ENCODE data around the gene CASP5.
"Not testable (repeated sequence)": the region's sequence is repeated elsewhere in the genome, so short reads cannot be mapped to it uniquely, and the experiment has no call there.

DNA sequence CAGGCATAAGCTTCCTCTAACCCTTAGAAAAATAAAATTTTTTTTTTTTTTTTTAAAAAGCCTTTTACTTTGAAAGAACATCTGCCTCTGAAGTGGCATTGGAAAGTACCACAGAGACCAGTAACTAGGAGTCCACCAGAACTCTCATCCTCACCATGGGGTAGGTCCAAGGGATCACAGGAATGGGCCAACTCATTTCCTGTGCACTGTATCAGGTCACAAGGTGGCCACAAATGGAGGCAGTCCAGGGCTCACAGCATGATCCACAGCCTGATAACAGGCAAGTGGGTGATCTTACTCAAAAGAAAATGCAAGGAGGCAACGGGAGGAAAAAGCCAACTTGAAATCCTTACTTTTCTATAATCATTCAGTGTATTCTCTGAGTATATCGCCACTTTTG lies 46.8 kb upstream of the CASP5 start:
- TF ChIP-seq, protein P1, sequence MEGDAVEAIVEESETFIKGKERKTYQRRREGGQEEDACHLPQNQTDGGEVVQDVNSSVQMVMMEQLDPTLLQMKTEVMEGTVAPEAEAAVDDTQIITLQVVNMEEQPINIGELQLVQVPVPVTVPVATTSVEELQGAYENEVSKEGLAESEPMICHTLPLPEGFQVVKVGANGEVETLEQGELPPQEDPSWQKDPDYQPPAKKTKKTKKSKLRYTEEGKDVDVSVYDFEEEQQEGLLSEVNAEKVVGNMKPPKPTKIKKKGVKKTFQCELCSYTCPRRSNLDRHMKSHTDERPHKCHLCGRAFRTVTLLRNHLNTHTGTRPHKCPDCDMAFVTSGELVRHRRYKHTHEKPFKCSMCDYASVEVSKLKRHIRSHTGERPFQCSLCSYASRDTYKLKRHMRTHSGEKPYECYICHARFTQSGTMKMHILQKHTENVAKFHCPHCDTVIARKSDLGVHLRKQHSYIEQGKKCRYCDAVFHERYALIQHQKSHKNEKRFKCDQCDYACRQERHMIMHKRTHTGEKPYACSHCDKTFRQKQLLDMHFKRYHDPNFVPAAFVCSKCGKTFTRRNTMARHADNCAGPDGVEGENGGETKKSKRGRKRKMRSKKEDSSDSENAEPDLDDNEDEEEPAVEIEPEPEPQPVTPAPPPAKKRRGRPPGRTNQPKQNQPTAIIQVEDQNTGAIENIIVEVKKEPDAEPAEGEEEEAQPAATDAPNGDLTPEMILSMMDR (IDR thresholded peaks at IDR 0.05; ENCODE audit: poor library complexity, severe bottlenecking): not testable (repeated sequence)
- not testable (repeated sequence) for TF ChIP-seq MXI1 (conservative IDR thresholded peaks at IDR 0.05; ENCODE audit: poor library complexity, severe bottlenecking); EP300 (conservative IDR thresholded peaks at IDR 0.05; ENCODE audit: poor library complexity, severe bottlenecking); EZH2 (IDR thresholded peaks at IDR 0.05; ENCODE audit: borderline replicate concordance, insufficient read depth, low read length, poor library complexity, severe bottlenecking); TAF1 (IDR thresholded peaks at IDR 0.05; ENCODE audit: low read depth); POLR2AphosphoS5 (IDR thresholded peaks at IDR 0.05); RAD21 (conservative IDR thresholded peaks at IDR 0.05); SMC3 (conservative IDR thresholded peaks at IDR 0.05; ENCODE audit: poor library complexity)
- TF ChIP-seq, protein P2, sequence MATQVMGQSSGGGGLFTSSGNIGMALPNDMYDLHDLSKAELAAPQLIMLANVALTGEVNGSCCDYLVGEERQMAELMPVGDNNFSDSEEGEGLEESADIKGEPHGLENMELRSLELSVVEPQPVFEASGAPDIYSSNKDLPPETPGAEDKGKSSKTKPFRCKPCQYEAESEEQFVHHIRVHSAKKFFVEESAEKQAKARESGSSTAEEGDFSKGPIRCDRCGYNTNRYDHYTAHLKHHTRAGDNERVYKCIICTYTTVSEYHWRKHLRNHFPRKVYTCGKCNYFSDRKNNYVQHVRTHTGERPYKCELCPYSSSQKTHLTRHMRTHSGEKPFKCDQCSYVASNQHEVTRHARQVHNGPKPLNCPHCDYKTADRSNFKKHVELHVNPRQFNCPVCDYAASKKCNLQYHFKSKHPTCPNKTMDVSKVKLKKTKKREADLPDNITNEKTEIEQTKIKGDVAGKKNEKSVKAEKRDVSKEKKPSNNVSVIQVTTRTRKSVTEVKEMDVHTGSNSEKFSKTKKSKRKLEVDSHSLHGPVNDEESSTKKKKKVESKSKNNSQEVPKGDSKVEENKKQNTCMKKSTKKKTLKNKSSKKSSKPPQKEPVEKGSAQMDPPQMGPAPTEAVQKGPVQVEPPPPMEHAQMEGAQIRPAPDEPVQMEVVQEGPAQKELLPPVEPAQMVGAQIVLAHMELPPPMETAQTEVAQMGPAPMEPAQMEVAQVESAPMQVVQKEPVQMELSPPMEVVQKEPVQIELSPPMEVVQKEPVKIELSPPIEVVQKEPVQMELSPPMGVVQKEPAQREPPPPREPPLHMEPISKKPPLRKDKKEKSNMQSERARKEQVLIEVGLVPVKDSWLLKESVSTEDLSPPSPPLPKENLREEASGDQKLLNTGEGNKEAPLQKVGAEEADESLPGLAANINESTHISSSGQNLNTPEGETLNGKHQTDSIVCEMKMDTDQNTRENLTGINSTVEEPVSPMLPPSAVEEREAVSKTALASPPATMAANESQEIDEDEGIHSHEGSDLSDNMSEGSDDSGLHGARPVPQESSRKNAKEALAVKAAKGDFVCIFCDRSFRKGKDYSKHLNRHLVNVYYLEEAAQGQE (IDR thresholded peaks at IDR 0.05; ENCODE audit: borderline replicate concordance): not testable (repeated sequence)
